ENCODE data around the gene RBFA. TPM values are rescaled to one million over a fixed set of nuclear protein-coding genes. Genes with fewer than 3 reads are reported as not detected.

Gene RBFA
- total RNA-seq, 1 donor from 2014 or later, result 18.0 TPM

DNA sequence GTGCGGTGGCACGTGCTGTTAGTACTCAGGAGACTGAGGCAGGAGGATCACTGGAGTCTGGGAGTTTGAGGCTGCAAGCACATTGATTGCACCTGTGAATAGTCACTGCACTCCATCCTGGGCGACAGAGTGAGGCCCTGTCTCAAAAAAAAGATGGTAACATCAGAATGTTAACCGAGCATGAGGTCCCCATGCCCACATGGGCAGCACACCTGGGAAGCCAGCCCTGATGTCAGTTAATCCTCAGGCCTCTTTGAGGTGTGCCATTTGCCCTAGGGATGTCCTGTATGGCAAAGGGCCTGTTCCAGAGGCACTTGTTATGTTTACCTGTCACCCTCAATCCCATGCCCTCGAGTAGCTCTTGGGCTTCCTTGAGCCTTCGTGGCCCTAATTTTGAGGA, 16.6 kb downstream of the RBFA start:
- H3K4me1 ChIP-seq, result no peaks in the 10 kb centered on the region
- no peaks in the 10 kb centered on the region for H3K27me3 ChIP-seq
- ATAC-seq (no peak), DNase-seq (no peak)
- no peaks in the 10 kb centered on the region for H3K36me3 ChIP-seq
- peaks cover 8% of the 10 kb centered on the region for H3K9me3 ChIP-seq
- intact Hi-C loops (cut with DNase I), result no loop called here
- H3K4me3 ChIP-seq, result no peak overlapping the region
- no peak overlapping the region for H3K27ac ChIP-seq
- TF ChIP-seq, protein P1, sequence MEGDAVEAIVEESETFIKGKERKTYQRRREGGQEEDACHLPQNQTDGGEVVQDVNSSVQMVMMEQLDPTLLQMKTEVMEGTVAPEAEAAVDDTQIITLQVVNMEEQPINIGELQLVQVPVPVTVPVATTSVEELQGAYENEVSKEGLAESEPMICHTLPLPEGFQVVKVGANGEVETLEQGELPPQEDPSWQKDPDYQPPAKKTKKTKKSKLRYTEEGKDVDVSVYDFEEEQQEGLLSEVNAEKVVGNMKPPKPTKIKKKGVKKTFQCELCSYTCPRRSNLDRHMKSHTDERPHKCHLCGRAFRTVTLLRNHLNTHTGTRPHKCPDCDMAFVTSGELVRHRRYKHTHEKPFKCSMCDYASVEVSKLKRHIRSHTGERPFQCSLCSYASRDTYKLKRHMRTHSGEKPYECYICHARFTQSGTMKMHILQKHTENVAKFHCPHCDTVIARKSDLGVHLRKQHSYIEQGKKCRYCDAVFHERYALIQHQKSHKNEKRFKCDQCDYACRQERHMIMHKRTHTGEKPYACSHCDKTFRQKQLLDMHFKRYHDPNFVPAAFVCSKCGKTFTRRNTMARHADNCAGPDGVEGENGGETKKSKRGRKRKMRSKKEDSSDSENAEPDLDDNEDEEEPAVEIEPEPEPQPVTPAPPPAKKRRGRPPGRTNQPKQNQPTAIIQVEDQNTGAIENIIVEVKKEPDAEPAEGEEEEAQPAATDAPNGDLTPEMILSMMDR (IDR thresholded peaks at IDR 0.05), result no peak

GRCh38 chr18:80056095-80056494, 21.9 kb downstream of the RBFA start:
- Histone ChIP-seq H3K4me1 (no peaks in the 10 kb centered on the region), H3K27ac (no peak overlapping the region), H3K4me3 (no peak overlapping the region), H3K27me3 (no peaks in the 10 kb centered on the region), H3K36me3 (no peaks in the 10 kb centered on the region), H3K9me3 (peaks cover 18% of the 10 kb centered on the region)
- TF ChIP-seq, protein P1 (IDR thresholded peaks at IDR 0.05), result no peak
- DNase-seq (no peak), ATAC-seq (no peak)
- intact Hi-C loops (cut with DNase I), result no loop called here

- peaks cover 18% of the 10 kb centered on the region for H3K9me3 ChIP-seq
- no peak overlapping the region for H3K27ac ChIP-seq
- TF ChIP-seq, protein P1 (IDR thresholded peaks at IDR 0.05), result no peak
- ATAC-seq, result no peak
- no peak overlapping the region for H3K4me3 ChIP-seq
- H3K4me1 ChIP-seq, result no peaks in the 10 kb centered on the region
- no peaks in the 10 kb centered on the region for H3K27me3 ChIP-seq
- intact Hi-C loops (cut with DNase I), result no loop called here
- H3K36me3 ChIP-seq, result no peaks in the 10 kb centered on the region
- DNase-seq, result no peak
Measured at GRCh38 chr18:80059945-80060344, 25.7 kb downstream of the RBFA start.

- ATAC-seq (no peak), DNase-seq (no peak)
- intact Hi-C loops (cut with DNase I), result no loop called here
- H3K36me3 ChIP-seq, result no peaks in the 10 kb centered on the region
- H3K27me3 ChIP-seq, result no peaks in the 10 kb centered on the region
- H3K4me1 ChIP-seq, result no peaks in the 10 kb centered on the region
- H3K27ac ChIP-seq, result no peak overlapping the region
- H3K9me3 ChIP-seq, result no peaks in the 10 kb centered on the region
- TF ChIP-seq, protein P1 (IDR thresholded peaks at IDR 0.05), result no peak
- no peak overlapping the region for H3K4me3 ChIP-seq
Measured at GRCh38 chr18:80065705-80066104, 31.5 kb downstream of the RBFA start.

- Histone ChIP-seq H3K36me3 (no peaks in the 10 kb centered on the region), H3K27me3 (no peaks in the 10 kb centered on the region), H3K9me3 (no peaks in the 10 kb centered on the region), H3K27ac (no peak overlapping the region), H3K4me3 (no peak overlapping the region), H3K4me1 (no peaks in the 10 kb centered on the region)
- ATAC-seq, result peak; percentile 20
- intact Hi-C loops (cut with DNase I), result no loop called here
- DNase-seq, result no peak
- TF ChIP-seq, protein P1 (IDR thresholded peaks at IDR 0.05), result no peak
Measured at GRCh38 chr18:80067321-80067720, 33.1 kb downstream of the RBFA start.

- DNase-seq, result no peak
- no peaks in the 10 kb centered on the region for H3K27me3 ChIP-seq
- intact Hi-C loops (cut with DNase I), result no loop called here
Measured at GRCh38 chr18:80067897-80068296, 33.7 kb downstream of the RBFA start.

More at GRCh38 chr18:80067897-80068296, 33.7 kb downstream of the RBFA start:
- TF ChIP-seq, protein P1 (IDR thresholded peaks at IDR 0.05), result no peak
- Histone ChIP-seq H3K27ac (no peak overlapping the region), H3K9me3 (no peaks in the 10 kb centered on the region), H3K4me1 (no peaks in the 10 kb centered on the region), H3K4me3 (no peak overlapping the region), H3K36me3 (no peaks in the 10 kb centered on the region)
- ATAC-seq, result peak; percentile 23

Measured in upper lobe of right lung (tissue), 1 donor.